Right atrium auricular region (tissue), 2 donors: ENCODE results near the gene SH2D7. TPM values are rescaled to one million over a fixed set of nuclear protein-coding genes. Genes with fewer than 3 reads are reported as not detected.

Source experiments
- DNase-seq: peaks from one replicate; pipeline ENCODE4 v3.0.0-alpha.2; 2019; ENCODE audit warnings: low spot score
- H3K27ac ChIP-seq, 2 donors: fragments of 200-600 bp; sonication (generic); 1 replicate in 1 of 2; 2 replicates in 1 of 2; pipeline ENCODE4 v1.5.1; 2016 to 2019
- H3K27me3 ChIP-seq, 2 donors: fragments of 200-600 bp; sonication (generic); one replicate each; pipeline versions ENCODE4 v1.5.1 to v1.6.0; 2017 to 2019
- H3K36me3 ChIP-seq: fragments of 200-600 bp; sonication (generic); one replicate; pipeline ENCODE4 v1.5.1; 2016
- H3K4me1 ChIP-seq, 2 donors: fragments of 200-600 bp; sonication (generic); one replicate each; pipeline versions ENCODE4 v1.5.1 to v1.6.0; 2017 to 2019
- H3K4me3 ChIP-seq, 2 donors: fragments of 200-600 bp; sonication (generic); 1 replicate in 1 of 2; 2 replicates in 1 of 2; pipeline ENCODE4 v1.5.1; 2017 to 2019; ENCODE audit warnings: mild to moderate bottlenecking in 1 of 2, moderate library complexity in 1 of 2
- H3K9me3 ChIP-seq, 2 donors: fragments of 200-600 bp; sonication (generic); one replicate each; pipeline ENCODE4 v1.5.1; 2019
- total RNA-seq, 2 donors: library from RNA; depleted of rRNA; stranded (reverse); fragments of >200 nt; gene quantifications; one replicate each; pipeline ENCODE4 v1.1.0, GENCODE V29; 2016
- TF ChIP-seq, protein P1 (sequence below), 2 donors: fragments of 200-600 bp; sonication (generic); IDR thresholded peaks; one replicate each; pipeline ENCODE4 v1.5.1; 2019; ENCODE audit warnings: antibody characterized with exemption in 2 of 2

Gene SH2D7
- total RNA-seq, 2 donors from 2014 or later, result not detected

DNA sequence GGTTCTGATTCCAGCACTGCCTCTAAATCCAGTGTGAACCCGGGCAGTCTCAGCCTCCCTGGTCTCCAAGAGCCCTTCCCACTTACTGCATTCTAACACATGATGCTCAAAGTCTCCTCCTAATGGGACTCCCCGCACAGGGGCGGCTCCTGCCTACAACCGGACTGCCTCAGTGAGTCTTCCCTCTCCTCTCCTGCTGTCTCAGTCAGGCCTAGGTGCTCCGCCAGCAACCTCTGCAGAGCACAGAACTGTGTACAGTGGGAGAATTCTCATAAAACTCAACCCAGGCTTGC, 43.8 kb upstream of the SH2D7 start:
- H3K4me3 ChIP-seq, result no peak overlapping the region
- no peak for DNase-seq
- no peaks in the 10 kb centered on the region for H3K27me3 ChIP-seq
- no peaks in the 10 kb centered on the region for H3K9me3 ChIP-seq
- TF ChIP-seq, protein P1, sequence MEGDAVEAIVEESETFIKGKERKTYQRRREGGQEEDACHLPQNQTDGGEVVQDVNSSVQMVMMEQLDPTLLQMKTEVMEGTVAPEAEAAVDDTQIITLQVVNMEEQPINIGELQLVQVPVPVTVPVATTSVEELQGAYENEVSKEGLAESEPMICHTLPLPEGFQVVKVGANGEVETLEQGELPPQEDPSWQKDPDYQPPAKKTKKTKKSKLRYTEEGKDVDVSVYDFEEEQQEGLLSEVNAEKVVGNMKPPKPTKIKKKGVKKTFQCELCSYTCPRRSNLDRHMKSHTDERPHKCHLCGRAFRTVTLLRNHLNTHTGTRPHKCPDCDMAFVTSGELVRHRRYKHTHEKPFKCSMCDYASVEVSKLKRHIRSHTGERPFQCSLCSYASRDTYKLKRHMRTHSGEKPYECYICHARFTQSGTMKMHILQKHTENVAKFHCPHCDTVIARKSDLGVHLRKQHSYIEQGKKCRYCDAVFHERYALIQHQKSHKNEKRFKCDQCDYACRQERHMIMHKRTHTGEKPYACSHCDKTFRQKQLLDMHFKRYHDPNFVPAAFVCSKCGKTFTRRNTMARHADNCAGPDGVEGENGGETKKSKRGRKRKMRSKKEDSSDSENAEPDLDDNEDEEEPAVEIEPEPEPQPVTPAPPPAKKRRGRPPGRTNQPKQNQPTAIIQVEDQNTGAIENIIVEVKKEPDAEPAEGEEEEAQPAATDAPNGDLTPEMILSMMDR (IDR thresholded peaks at IDR 0.05), result no peak
- H3K36me3 ChIP-seq, result peaks cover 7% of the 10 kb centered on the region
- H3K27ac ChIP-seq, result peak overlapping the region; percentile 44 to 63
- H3K4me1 ChIP-seq, result peaks cover 0 to 63% of the 10 kb centered on the region in 2 donors

DNA sequence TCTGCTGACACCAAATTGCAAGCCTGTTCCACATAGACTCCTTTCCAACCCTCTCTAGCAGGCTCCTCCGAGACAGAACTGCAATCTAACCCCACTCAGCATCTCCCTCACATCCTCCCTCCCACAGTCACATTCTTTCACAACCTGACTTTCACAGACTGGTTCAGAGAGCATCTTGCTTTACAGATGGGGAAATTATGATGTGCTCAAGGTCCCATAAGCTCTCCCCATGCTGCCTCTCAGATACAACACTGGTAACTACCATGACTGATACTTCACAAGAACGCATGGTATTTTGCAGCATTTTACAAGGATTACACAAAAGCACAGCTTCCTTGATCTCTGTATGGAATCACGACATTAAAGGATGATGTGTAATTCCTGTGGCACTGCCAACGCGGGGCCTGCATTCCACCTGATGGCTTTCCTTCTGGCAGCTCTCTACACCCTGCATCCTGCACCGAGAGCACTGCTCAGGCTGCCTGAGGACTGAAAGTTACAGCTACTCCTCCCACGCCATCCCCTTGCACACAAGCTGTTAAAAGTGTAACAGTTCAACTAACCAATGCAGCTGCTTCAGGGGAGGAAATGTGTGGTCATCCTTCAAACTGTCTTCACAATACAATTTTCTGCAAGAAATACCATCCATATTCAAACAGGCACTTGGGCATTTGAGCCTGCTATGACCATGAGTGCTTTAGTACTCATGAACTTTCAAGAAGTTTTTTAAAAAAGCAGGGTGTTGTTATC, 42.5 kb upstream of the SH2D7 start:
- no peak overlapping the region for H3K4me3 ChIP-seq
- peaks cover 0 to 65% of the 10 kb centered on the region in 2 donors for H3K4me1 ChIP-seq
- H3K9me3 ChIP-seq, result no peaks in the 10 kb centered on the region
- H3K27me3 ChIP-seq, result no peaks in the 10 kb centered on the region
- no peak for DNase-seq
- TF ChIP-seq, protein P1 (IDR thresholded peaks at IDR 0.05), result no peak
- H3K27ac ChIP-seq, result no peak overlapping the region
- H3K36me3 ChIP-seq, result peaks cover 9% of the 10 kb centered on the region

DNA sequence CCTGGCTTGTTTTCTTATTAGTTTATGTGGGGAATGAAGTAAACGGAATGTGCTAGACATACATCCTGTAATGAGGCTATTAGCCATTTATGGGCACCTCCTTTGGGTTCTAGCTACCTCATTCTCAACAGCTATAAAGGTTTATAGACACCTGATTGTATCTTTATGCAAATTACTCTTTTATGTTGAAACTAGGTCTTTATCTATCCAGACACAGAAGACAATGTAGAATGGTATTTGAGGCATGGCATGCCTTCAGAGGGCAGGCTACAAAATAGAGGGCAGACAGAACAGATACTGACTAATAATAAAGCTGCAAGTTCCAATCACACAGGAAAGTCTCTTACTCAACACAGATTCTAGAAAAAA, 41.9 kb upstream of the SH2D7 start:
- H3K4me1 ChIP-seq, result peaks cover 0 to 71% of the 10 kb centered on the region in 2 donors
- H3K27ac ChIP-seq, result no peak overlapping the region
- DNase-seq, result no peak
- H3K36me3 ChIP-seq, result peaks cover 9% of the 10 kb centered on the region
- TF ChIP-seq, protein P1 (IDR thresholded peaks at IDR 0.05), result no peak
- H3K27me3 ChIP-seq, result no peaks in the 10 kb centered on the region
- no peaks in the 10 kb centered on the region for H3K9me3 ChIP-seq
- no peak overlapping the region for H3K4me3 ChIP-seq

DNA sequence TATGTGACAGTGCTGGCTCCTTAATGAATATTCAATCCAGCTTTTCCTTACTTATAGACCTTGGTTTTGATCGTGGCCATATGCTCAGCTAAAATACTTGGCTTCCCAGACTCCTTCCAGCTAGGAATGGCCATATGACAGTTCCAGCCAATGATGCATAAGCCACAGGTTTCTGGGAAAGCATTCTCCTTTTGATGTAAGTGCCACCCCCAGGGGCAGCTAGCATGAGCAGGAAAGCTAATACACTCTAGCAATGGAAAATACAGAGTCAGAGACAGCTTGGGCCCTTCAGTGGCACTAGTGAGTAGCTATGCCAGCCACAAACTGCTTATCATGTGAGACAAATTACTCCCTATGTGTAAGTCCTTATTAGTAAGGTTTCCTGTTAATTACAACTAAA, 41.5 kb upstream of the SH2D7 start:
- H3K27ac ChIP-seq, result no peak overlapping the region
- TF ChIP-seq, protein P1 (IDR thresholded peaks at IDR 0.05), result no peak
- peaks cover 9% of the 10 kb centered on the region for H3K36me3 ChIP-seq
- H3K4me3 ChIP-seq, result no peak overlapping the region
- no peak for DNase-seq
- H3K4me1 ChIP-seq, result peaks cover 0 to 75% of the 10 kb centered on the region in 2 donors
- H3K27me3 ChIP-seq, result no peaks in the 10 kb centered on the region
- H3K9me3 ChIP-seq, result no peaks in the 10 kb centered on the region

DNA sequence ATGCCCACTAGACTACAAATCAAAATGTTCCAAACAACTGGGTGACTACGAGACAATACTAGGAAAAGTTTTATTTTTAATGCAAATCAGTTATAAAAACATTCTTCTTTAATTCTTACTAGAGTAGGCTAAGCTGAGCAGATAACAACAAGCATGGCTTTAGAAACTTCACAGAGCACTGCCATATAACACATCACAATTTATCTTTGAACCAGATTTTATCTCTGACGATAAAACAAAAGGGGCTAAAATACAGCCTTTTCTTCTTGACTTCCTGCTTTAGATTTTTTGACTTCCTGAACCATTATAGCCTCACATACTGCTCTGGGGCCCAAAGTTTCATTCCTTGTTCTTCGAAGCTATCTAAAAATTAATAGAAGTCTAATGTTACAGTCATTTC, 40.8 kb upstream of the SH2D7 start:
- peaks cover 9% of the 10 kb centered on the region for H3K36me3 ChIP-seq
- H3K4me3 ChIP-seq, result no peak overlapping the region
- TF ChIP-seq, protein P1 (IDR thresholded peaks at IDR 0.05), result no peak
- H3K4me1 ChIP-seq, result peaks cover 0 to 83% of the 10 kb centered on the region in 2 donors
- H3K27me3 ChIP-seq, result no peaks in the 10 kb centered on the region
- no peak overlapping the region for H3K27ac ChIP-seq
- no peaks in the 10 kb centered on the region for H3K9me3 ChIP-seq
- DNase-seq, result no peak

DNA sequence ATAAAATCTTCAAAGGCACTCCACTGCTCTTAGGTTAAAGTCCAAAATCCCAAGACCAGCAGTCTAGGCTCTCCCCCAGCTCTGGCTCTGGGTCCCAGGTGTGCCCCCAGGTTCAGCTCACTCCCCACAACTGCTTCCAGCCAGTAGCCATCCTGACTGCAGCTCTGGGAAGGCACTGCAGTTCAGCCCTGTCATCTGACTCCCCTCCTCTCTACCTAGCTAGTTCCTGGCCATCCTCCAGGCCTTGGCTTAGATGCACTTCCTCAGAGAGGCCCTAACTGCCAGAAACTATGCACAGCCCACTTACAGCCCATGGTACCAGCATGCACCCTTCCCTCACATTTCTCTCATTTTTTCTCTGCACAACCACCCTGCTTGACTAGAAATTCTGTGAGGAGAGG, 40.4 kb upstream of the SH2D7 start:
- H3K36me3 ChIP-seq, result peaks cover 9% of the 10 kb centered on the region
- DNase-seq, result no peak
- no peak overlapping the region for H3K27ac ChIP-seq
- H3K4me1 ChIP-seq, result peaks cover 0 to 87% of the 10 kb centered on the region in 2 donors
- TF ChIP-seq, protein P1 (IDR thresholded peaks at IDR 0.05), result no peak
- no peak overlapping the region for H3K4me3 ChIP-seq
- no peaks in the 10 kb centered on the region for H3K27me3 ChIP-seq
- no peaks in the 10 kb centered on the region for H3K9me3 ChIP-seq
